ENCODE data around the gene USP37. TPM values are rescaled to one million over a fixed set of nuclear protein-coding genes. Genes with fewer than 3 reads are reported as not detected.
A peak's percentile ranks its signal among the peaks of the same experiment; 100 is the strongest.

Gene USP37, protein sequence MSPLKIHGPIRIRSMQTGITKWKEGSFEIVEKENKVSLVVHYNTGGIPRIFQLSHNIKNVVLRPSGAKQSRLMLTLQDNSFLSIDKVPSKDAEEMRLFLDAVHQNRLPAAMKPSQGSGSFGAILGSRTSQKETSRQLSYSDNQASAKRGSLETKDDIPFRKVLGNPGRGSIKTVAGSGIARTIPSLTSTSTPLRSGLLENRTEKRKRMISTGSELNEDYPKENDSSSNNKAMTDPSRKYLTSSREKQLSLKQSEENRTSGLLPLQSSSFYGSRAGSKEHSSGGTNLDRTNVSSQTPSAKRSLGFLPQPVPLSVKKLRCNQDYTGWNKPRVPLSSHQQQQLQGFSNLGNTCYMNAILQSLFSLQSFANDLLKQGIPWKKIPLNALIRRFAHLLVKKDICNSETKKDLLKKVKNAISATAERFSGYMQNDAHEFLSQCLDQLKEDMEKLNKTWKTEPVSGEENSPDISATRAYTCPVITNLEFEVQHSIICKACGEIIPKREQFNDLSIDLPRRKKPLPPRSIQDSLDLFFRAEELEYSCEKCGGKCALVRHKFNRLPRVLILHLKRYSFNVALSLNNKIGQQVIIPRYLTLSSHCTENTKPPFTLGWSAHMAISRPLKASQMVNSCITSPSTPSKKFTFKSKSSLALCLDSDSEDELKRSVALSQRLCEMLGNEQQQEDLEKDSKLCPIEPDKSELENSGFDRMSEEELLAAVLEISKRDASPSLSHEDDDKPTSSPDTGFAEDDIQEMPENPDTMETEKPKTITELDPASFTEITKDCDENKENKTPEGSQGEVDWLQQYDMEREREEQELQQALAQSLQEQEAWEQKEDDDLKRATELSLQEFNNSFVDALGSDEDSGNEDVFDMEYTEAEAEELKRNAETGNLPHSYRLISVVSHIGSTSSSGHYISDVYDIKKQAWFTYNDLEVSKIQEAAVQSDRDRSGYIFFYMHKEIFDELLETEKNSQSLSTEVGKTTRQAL
- total RNA-seq, result 17.7 TPM

DNA sequence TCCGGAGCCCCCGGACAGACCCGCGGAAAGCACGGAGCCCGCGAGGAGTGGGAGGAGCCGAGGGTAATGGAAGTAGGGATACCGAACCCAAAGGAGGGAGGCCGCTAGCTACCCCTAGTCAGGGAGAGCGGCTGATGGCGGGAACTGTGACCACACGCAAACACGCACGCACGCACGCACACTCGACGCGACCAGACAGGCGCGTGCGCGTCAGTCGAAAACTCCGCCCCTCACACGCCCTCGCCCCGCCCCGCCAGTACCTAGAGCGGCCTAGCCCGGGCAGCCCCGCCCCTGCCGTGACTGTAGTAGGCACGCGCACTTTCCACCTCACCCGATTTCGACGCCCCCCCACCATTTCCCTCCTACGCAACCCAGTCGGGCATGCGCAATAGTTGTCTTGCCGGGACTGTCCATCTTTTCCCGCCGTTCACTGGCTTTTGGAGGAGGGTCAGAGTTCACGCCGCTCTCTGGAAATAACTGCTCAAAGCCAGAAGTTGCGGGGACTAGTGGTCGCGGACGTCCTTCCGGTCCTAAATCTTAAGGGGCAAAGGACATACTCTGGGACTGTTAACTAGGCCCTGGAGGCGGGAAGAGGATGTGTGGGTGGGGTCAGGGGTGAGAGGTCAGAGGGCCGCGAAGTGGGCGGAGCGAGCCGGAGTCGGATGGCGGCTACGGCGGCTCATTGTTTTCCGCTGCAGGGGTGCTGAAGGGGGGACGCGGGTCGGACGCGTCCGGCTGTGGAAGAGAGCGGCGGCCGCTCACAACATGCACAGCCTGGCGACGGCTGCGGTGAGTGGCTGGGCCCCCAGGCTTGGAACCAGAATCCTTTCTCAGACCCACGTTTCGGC is at the start of gene USP37, which contains the start of gene CNOT9:
Gene USP37, minus strand, starts transcription at position 162 of the 848 bp plus-strand sequence. CDS start 9,698 bp downstream, outside the sequence.
Gene CNOT9, plus strand, starts transcription at position 650 of the 848 bp plus-strand sequence. Its CDS starts 116 bp downstream, at position 766.
- peak within 1 kb of the TSS; percentile 90 to 97 (median 94) for H3K9ac ChIP-seq (ENCODE audit: low read depth in 1 of 3, low read length in 3 of 3)
- peak within 1 kb of the TSS; percentile 98 for H3K27ac ChIP-seq (ENCODE audit: low read depth, low read length)
- peaks cover 27 to 34% (median 32%) of the 10 kb centered on the region in 3 donors for H3K4me1 ChIP-seq (ENCODE audit: control insufficient read depth in 3 of 3, insufficient read depth in 3 of 3, low read length in 3 of 3)
- no peaks in the 10 kb centered on the region for H3K27me3 ChIP-seq (ENCODE audit: control insufficient read depth in 3 of 3, insufficient read depth in 3 of 3, low read length in 3 of 3)
- H3K36me3 ChIP-seq (ENCODE audit: control insufficient read depth in 3 of 3, insufficient read depth in 3 of 3, low read length in 3 of 3), result peaks cover 0 to 9% (median 3%) of the 10 kb centered on the region in 3 donors
- H3K4me3 ChIP-seq (ENCODE audit: low read length in 3 of 3), result peak within 1 kb of the TSS; percentile 85 to 91 (median 90)
- no peaks in the 10 kb centered on the region for H3K9me3 ChIP-seq (ENCODE audit: control insufficient read depth in 3 of 3, low read length in 3 of 3)

DNA sequence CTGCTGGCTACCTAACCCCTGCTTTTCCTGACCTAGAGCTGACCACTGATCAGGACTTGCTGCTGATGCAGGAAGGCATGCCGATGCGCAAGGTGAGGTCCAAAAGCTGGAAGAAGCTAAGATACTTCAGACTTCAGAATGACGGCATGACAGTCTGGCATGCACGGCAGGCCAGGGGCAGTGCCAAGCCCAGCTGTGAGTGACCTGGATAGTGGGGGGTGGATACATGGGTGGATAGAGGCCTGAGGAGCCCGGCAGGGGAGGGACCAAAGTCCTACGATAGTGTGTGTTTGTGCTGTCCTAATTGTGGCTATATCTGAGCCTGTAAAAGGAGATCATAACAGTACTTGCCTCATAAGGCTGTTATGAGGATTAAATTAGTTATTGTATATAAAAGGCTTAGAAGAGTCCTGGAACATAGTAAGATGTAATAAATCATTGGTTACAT is 47.7 kb upstream of the USP37 start:
- Histone ChIP-seq H3K27ac (ENCODE audit: low read depth, low read length) (no peak overlapping the region), H3K27me3 (ENCODE audit: control insufficient read depth in 3 of 3, insufficient read depth in 3 of 3, low read length in 3 of 3) (no peaks in the 10 kb centered on the region), H3K4me1 (ENCODE audit: control insufficient read depth in 3 of 3, insufficient read depth in 3 of 3, low read length in 3 of 3) (peaks cover 11 to 24% (median 12%) of the 10 kb centered on the region in 3 donors), H3K4me3 (ENCODE audit: low read length in 3 of 3) (no peak overlapping the region), H3K36me3 (ENCODE audit: control insufficient read depth in 3 of 3, insufficient read depth in 3 of 3, low read length in 3 of 3) (peaks cover 12 to 35% (median 14%) of the 10 kb centered on the region in 3 donors), H3K9me3 (ENCODE audit: control insufficient read depth in 3 of 3, low read length in 3 of 3) (no peaks in the 10 kb centered on the region), H3K9ac (ENCODE audit: low read depth in 1 of 3, low read length in 3 of 3) (no peak overlapping the region)

DNA sequence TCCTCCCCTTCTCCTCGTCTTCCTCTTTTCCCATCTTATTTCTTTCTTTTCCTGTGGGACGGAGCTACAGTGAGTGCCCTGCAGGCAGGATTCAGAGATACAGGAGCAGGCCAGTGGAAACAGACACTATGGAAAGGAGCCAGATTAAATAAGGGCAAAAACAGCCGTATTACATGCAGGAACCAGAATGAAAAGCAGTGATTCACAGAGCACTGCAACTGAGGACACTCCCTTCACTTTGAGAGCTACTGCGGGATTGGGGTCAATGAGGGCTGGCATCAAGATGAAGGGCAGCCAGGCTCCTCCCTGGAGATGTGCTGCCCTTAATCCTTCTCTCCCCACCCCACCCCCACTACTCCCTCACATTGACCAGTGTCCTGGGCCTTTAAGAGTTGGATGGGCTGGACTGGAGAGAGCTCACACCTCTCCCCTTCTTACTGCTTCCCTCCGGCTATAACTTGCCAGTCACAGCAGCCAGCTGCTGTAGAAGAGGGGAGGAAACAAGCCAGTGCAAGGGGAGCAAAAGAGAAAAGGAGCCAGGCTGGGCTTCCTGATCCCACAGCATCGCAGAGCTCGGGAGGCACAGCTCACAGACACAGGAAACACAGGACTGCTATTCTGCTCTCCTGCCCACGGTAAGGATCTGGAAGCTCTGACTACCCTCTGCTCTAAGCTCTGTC is 39.4 kb upstream of the USP37 start, which contains the start of gene PLCD4:
Gene PLCD4, plus strand, starts transcription at position 464 of the 680 bp plus-strand sequence. CDS start 7,841 bp downstream, outside the sequence.
- Histone ChIP-seq H3K9ac (ENCODE audit: low read depth in 1 of 3, low read length in 3 of 3) (peak within 1 kb of the TSS; percentile 89 to 94 (median 91)), H3K4me3 (ENCODE audit: low read length in 3 of 3) (peak within 1 kb of the TSS; percentile 77 to 93 (median 86)), H3K27me3 (ENCODE audit: control insufficient read depth in 3 of 3, insufficient read depth in 3 of 3, low read length in 3 of 3) (no peaks in the 10 kb centered on the region), H3K27ac (ENCODE audit: low read depth, low read length) (peak within 1 kb of the TSS; percentile 91), H3K9me3 (ENCODE audit: control insufficient read depth in 3 of 3, low read length in 3 of 3) (no peaks in the 10 kb centered on the region), H3K36me3 (ENCODE audit: control insufficient read depth in 3 of 3, insufficient read depth in 3 of 3, low read length in 3 of 3) (peaks cover 0 to 3% (median 0%) of the 10 kb centered on the region in 3 donors), H3K4me1 (ENCODE audit: control insufficient read depth in 3 of 3, insufficient read depth in 3 of 3, low read length in 3 of 3) (peaks cover 24 to 45% (median 32%) of the 10 kb centered on the region in 3 donors)

DNA sequence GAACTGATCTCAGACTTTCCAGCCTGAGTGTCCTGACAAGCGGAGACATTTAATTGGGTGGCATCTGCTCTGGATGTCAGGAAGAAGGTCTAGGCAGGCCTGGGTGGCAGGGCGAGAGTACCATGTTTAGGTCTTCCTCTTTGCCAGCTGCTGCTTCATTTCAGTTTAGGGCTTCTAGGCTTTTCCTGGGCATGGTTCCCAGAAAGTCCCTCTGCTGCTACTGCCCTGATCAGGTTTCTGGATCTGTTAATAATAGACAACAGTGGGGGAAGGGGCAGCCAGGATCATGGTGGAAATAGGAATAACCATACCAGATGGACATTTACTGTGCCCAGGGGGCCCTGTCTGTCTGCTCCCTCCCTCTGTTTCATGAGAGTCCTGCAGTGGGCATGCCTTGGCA is 37.3 kb upstream of the USP37 start:
- Histone ChIP-seq H3K9ac (ENCODE audit: low read depth in 1 of 3, low read length in 3 of 3) (peak overlapping the region in 2 of 3 donors; percentile 43 to 46), H3K4me3 (ENCODE audit: low read length in 3 of 3) (peak overlapping the region in 2 of 3 donors; percentile 9 to 27), H3K4me1 (ENCODE audit: control insufficient read depth in 3 of 3, insufficient read depth in 3 of 3, low read length in 3 of 3) (peaks cover 16 to 38% (median 27%) of the 10 kb centered on the region in 3 donors), H3K9me3 (ENCODE audit: control insufficient read depth in 3 of 3, low read length in 3 of 3) (no peaks in the 10 kb centered on the region), H3K27me3 (ENCODE audit: control insufficient read depth in 3 of 3, insufficient read depth in 3 of 3, low read length in 3 of 3) (no peaks in the 10 kb centered on the region), H3K27ac (ENCODE audit: low read depth, low read length) (peak overlapping the region; percentile 92), H3K36me3 (ENCODE audit: control insufficient read depth in 3 of 3, insufficient read depth in 3 of 3, low read length in 3 of 3) (peaks cover 0 to 3% (median 0%) of the 10 kb centered on the region in 3 donors)

DNA sequence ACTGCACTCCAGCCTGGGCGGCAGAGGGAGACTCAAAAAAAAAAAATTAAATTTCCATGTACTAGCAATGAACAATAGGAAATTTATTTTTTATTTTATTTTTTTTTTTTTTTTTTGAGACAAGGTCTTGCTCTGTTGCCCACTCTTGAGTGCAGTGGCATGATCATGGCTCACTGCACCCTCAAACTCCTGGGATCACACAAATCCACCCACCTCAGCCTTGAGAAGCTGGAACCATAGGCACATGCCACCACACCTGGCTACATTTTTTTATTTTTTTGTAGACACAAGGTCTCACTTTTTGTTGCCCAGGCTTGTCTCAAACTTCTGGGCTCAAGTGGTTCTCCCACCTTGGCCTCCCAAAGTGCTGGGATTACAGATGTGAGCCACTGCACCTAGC is 17.4 kb upstream of the USP37 start:
- Histone ChIP-seq H3K9me3 (ENCODE audit: control insufficient read depth in 3 of 3, low read length in 3 of 3) (no peaks in the 10 kb centered on the region), H3K4me1 (ENCODE audit: control insufficient read depth in 3 of 3, insufficient read depth in 3 of 3, low read length in 3 of 3) (no peaks in the 10 kb centered on the region), H3K27ac (ENCODE audit: low read depth, low read length) (no peak overlapping the region), H3K27me3 (ENCODE audit: control insufficient read depth in 3 of 3, insufficient read depth in 3 of 3, low read length in 3 of 3) (no peaks in the 10 kb centered on the region), H3K4me3 (ENCODE audit: low read length in 3 of 3) (no peak overlapping the region), H3K9ac (ENCODE audit: low read depth in 1 of 3, low read length in 3 of 3) (no peak overlapping the region), H3K36me3 (ENCODE audit: control insufficient read depth in 3 of 3, insufficient read depth in 3 of 3, low read length in 3 of 3) (peaks cover 28 to 58% (median 48%) of the 10 kb centered on the region in 3 donors)

DNA sequence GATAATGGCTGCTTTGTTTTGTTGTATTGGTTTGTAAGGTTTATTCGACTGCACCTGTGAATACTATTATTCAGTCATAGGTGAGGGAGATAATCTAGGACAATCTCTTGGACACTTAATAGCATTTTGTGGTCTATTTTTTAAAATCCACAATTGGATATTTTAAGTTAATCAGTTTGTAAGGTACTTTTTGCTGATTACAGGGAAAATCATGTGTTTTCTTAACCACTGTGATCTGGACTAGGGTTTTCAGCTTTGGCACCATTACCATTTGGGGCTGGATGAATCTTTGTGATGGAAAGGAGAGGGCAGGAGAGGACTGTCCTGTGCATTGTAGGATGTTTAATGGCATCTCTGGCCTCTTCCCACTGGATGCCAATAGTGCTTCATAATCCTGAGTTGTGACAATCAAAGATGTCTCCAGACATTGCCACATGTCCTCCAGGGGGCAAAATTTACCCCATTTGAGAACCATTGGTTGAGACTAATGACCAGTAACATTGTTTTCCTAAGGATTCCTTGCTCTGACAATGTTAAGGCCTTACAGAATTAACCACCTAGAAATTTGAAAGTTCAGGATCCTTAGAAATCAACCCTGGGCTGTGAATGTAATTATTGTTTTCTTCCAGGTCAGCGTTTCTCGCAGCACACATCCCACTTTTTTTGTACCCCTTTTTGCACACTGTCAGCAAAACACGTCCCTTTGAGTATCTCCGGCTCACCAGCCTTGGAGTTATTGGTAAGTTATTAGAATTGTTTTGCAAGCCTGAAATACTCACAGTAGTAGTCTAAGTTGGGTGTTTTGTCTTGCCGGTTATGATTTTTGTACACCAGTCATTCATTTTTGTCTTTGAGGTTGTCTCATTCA is 16.1 kb upstream of the USP37 start:
- no peaks in the 10 kb centered on the region for H3K27me3 ChIP-seq (ENCODE audit: control insufficient read depth in 3 of 3, insufficient read depth in 3 of 3, low read length in 3 of 3)
- no peaks in the 10 kb centered on the region for H3K9me3 ChIP-seq (ENCODE audit: control insufficient read depth in 3 of 3, low read length in 3 of 3)
- no peak overlapping the region for H3K27ac ChIP-seq (ENCODE audit: low read depth, low read length)
- H3K4me3 ChIP-seq (ENCODE audit: low read length in 3 of 3), result no peak overlapping the region
- H3K4me1 ChIP-seq (ENCODE audit: control insufficient read depth in 3 of 3, insufficient read depth in 3 of 3, low read length in 3 of 3), result no peaks in the 10 kb centered on the region
- peaks cover 18 to 47% (median 34%) of the 10 kb centered on the region in 3 donors for H3K36me3 ChIP-seq (ENCODE audit: control insufficient read depth in 3 of 3, insufficient read depth in 3 of 3, low read length in 3 of 3)
- no peak overlapping the region for H3K9ac ChIP-seq (ENCODE audit: low read depth in 1 of 3, low read length in 3 of 3)

DNA sequence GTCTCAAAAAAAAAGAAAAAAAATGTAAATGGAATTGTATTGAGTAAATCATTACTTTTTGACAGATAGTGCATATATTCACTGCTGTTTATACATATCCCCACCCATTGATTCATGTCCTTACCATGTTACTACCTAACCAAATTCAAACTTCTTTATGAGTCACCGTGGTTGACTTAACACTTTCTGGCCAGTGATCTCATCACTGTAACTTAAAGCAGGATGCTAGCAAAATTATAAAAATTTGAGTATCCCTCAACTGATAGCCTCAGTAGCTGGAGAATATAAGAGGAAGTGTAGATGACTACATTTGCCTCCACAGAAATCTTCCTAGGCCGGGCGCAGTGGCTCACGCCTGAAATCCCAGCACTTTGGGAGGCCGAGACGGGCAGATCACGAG is 13.9 kb upstream of the USP37 start:
- Histone ChIP-seq H3K36me3 (ENCODE audit: control insufficient read depth in 3 of 3, insufficient read depth in 3 of 3, low read length in 3 of 3) (peaks cover 16 to 38% (median 31%) of the 10 kb centered on the region in 3 donors), H3K27me3 (ENCODE audit: control insufficient read depth in 3 of 3, insufficient read depth in 3 of 3, low read length in 3 of 3) (no peaks in the 10 kb centered on the region), H3K4me1 (ENCODE audit: control insufficient read depth in 3 of 3, insufficient read depth in 3 of 3, low read length in 3 of 3) (peaks cover 8 to 17% (median 16%) of the 10 kb centered on the region in 3 donors), H3K4me3 (ENCODE audit: low read length in 3 of 3) (no peak overlapping the region), H3K9ac (ENCODE audit: low read depth in 1 of 3, low read length in 3 of 3) (no peak overlapping the region), H3K9me3 (ENCODE audit: control insufficient read depth in 3 of 3, low read length in 3 of 3) (no peaks in the 10 kb centered on the region), H3K27ac (ENCODE audit: low read depth, low read length) (no peak overlapping the region)

DNA sequence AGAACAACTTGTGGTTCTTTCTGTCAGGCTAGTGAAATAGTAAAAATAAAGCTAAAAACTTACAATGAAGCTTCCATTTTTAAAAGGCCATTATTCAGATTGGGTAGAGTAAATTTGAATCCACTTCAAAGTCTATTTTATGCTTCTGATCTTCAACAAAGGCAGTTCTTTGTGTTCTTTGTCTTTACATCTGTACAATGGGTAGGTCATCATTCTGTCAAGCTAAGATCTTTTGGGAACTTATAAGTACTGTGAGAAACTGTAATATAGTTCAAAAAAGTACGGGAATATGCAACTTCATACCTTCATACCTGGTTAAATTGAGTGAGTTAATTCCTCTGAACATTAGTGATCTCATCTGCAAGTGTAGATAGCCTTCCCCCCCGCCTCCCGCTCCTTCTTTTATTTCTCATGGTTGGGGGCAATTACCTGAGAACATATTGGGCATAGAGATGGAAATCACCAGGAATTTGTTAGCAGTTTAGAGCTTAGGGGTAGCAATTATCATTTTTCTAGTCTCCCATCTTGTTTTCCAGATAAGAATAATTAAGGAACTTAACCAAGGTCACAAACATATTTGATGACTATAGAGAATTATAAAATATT is 10.2 kb upstream of the USP37 start:
- Histone ChIP-seq H3K36me3 (ENCODE audit: control insufficient read depth in 3 of 3, insufficient read depth in 3 of 3, low read length in 3 of 3) (peaks cover 6 to 23% (median 19%) of the 10 kb centered on the region in 3 donors), H3K9me3 (ENCODE audit: control insufficient read depth in 3 of 3, low read length in 3 of 3) (no peaks in the 10 kb centered on the region), H3K9ac (ENCODE audit: low read depth in 1 of 3, low read length in 3 of 3) (peak overlapping the region; percentile 37 to 68 (median 46)), H3K27me3 (ENCODE audit: control insufficient read depth in 3 of 3, insufficient read depth in 3 of 3, low read length in 3 of 3) (no peaks in the 10 kb centered on the region), H3K27ac (ENCODE audit: low read depth, low read length) (peak overlapping the region; percentile 97), H3K4me3 (ENCODE audit: low read length in 3 of 3) (no peak overlapping the region), H3K4me1 (ENCODE audit: control insufficient read depth in 3 of 3, insufficient read depth in 3 of 3, low read length in 3 of 3) (peaks cover 15 to 31% (median 22%) of the 10 kb centered on the region in 3 donors)
